Ectodermal cell (in vitro differentiated cells): Measurements from ENCODE around the gene PKN3. TPM values are rescaled to one million over a fixed set of nuclear protein-coding genes. Genes with fewer than 3 reads are reported as not detected.
"Not testable (repeated sequence)": the region's sequence is repeated elsewhere in the genome, so short reads cannot be mapped to it uniquely, and the experiment has no call there.

ENCODE experiments used
- H3K27ac ChIP-seq: 2 replicates; pipeline ENCODE4 v1.7.0; 2013; ENCODE audit warnings: mild to moderate bottlenecking, low read depth, low read length; ENCODE audit not compliant: insufficient read depth, poor library complexity, severe bottlenecking
- H3K27me3 ChIP-seq: 2 replicates; pipeline ENCODE4 v1.7.0; 2013; ENCODE audit warnings: mild to moderate bottlenecking, low read length; ENCODE audit not compliant: insufficient read depth, control insufficient read depth, poor library complexity, severe bottlenecking
- H3K36me3 ChIP-seq: one replicate; pipeline ENCODE4 v1.7.0; 2013; ENCODE audit warnings: low read length; ENCODE audit not compliant: control insufficient read depth, insufficient read depth
- H3K4me1 ChIP-seq: one replicate; pipeline ENCODE4 v1.7.0; 2013; ENCODE audit warnings: low read length; ENCODE audit not compliant: control insufficient read depth, insufficient read depth
- H3K4me3 ChIP-seq: 2 replicates; pipeline ENCODE4 v1.7.0; 2013; ENCODE audit warnings: low read depth, low read length, control low read depth; ENCODE audit not compliant: insufficient read depth
- H3K9me3 ChIP-seq: 2 replicates; pipeline ENCODE4 v1.7.0; 2013; ENCODE audit warnings: mild to moderate bottlenecking, low read length, moderate library complexity; ENCODE audit not compliant: control insufficient read depth
- WGBS, 2 experiments: methylation state at CpG; one replicate each; pipeline ENCODE4 v1.1.7; 2013; ENCODE audit warnings: missing lambda C conversion rate in 2 of 2; 5-methylcytosine and 5-hydroxymethylcytosine counted together
- polyA plus RNA-seq, 4 experiments: library from polyadenylated mRNA; stranded (reverse); fragments of 50-300 nt; gene quantifications; one replicate each; pipeline ENCODE4 v1.2.3, GENCODE V29; 2013

Gene PKN3
- polyA plus RNA-seq (2013, experiment 1 of 4): 16.8 TPM
- 13.9 TPM for polyA plus RNA-seq (2013, experiment 2 of 4)
- polyA plus RNA-seq (2013, experiment 3 of 4): 13.9 TPM
- polyA plus RNA-seq (2013, experiment 4 of 4): 13.0 TPM

GRCh38 chr9:128702445-128702948, at the start of gene PKN3:
TSS of gene PKN3 (plus strand) at chr9:128702503. CDS start at chr9:128702916, 413 bp downstream.
- H3K36me3 ChIP-seq: no peaks in the 10 kb centered on the region
- no peaks in the 10 kb centered on the region for H3K27me3 ChIP-seq
- no peaks in the 10 kb centered on the region for H3K9me3 ChIP-seq
- H3K27ac ChIP-seq: peak within 1 kb of the TSS; percentile 55
- H3K4me1 ChIP-seq: no peaks in the 10 kb centered on the region
- peak within 1 kb of the TSS; percentile 72 for H3K4me3 ChIP-seq
- 1% methylated on average over 65 of the region's 65 CpGs for WGBS, 2 experiments

GRCh38 chr9:128653908-128654307, 48.4 kb upstream of the PKN3 start:
- peaks cover 4% of the 10 kb centered on the region for H3K4me1 ChIP-seq
- H3K4me3 ChIP-seq: no peak overlapping the region
- no peaks in the 10 kb centered on the region for H3K27me3 ChIP-seq
- no peaks in the 10 kb centered on the region for H3K36me3 ChIP-seq
- H3K9me3 ChIP-seq: no peaks in the 10 kb centered on the region
- H3K27ac ChIP-seq: no peak overlapping the region
- WGBS, 2 experiments: 95% methylated on average over 8 of the region's 8 CpGs

DNA sequence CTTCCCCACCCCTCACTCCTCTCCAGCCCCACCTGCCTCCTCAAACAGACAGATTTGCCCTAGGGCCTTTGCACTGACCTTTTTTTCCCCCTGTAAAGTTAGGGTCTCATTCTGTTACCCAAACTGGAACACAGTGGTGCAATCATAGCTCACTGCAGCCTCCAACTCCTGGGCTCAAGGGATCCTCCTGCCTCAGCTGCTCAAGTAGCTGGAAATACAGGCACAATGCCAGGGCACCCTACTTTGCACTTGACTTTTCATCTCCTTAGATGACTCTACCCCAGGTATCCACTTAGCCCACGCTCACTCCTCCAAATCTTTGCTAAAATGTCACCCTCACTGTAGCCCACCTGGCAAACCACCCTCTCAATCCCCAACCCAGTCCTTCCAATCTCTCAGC, 47.8 kb upstream of the PKN3 start:
- H3K4me3 ChIP-seq: no peak overlapping the region
- H3K9me3 ChIP-seq: no peaks in the 10 kb centered on the region
- H3K27me3 ChIP-seq: no peaks in the 10 kb centered on the region
- WGBS, 2 experiments: 90 to 100% methylated on average over 1 of the region's 1 CpG
- H3K4me1 ChIP-seq: peaks cover 4% of the 10 kb centered on the region
- no peak overlapping the region for H3K27ac ChIP-seq
- H3K36me3 ChIP-seq: no peaks in the 10 kb centered on the region

DNA sequence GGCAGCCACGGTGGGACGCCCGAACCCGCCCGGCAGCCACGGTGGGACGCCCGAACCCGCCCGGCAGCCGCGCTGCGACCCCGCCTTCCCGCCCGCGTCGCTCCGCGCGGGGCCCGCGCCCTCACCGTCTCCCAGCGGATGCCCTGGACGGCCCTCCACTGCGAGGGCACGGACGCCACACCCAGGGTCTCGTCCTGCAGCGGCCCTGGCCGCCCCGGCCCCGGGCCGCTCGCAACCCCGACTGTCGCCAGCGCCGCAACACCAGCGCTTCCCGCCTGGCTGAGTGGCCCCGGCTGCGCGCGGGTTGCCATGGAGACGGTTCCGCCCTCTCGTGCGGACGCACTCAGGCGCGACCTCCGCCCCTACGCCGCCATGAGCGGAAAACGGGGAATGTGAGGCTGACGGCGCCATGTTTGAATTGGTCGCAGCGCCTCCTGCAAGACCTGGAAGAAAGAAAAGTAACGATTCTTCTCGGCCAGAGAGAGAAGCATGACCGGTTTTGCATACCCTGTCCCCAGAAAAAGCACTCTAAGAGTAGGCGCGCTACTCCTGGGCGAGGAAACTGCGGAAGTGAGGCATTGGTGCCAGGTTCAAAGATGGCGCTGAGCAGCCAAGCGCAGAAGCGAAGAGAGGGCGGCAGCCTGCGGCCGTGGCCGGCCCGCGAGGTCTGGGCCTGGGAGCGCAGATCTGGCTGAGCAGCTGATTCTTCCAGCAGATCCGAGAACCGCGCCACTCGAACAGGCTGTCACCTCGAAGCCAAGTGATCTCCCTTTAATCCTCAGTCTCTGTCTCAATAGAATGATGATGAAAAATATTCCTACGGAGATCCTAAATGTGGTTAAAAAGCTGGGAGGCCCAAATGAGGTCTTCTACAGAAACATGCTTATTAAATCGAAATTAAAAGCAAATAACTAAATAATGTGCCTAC, 45.6 kb upstream of the PKN3 start, which contains the start of gene DYNC2I2:
DYNC2I2 (minus strand) TSS at position 432 of the 928 bp plus-strand sequence; CDS start at position 311, 121 bp downstream.
- Histone ChIP-seq H3K27me3 (no peaks in the 10 kb centered on the region), H3K4me3 (peak within 1 kb of the TSS; percentile 76), H3K36me3 (no peaks in the 10 kb centered on the region), H3K9me3 (no peaks in the 10 kb centered on the region), H3K4me1 (peaks cover 4% of the 10 kb centered on the region), H3K27ac (peak within 1 kb of the TSS; percentile 100)
- WGBS, 2 experiments: 1% methylated on average over 85 to 86 of the region's 86 CpGs

GRCh38 chr9:128657344-128657704, 45.0 kb upstream of the PKN3 start:
- Histone ChIP-seq H3K36me3 (no peaks in the 10 kb centered on the region), H3K4me3 (no peak overlapping the region), H3K4me1 (peaks cover 4% of the 10 kb centered on the region), H3K9me3 (no peaks in the 10 kb centered on the region), H3K27me3 (no peaks in the 10 kb centered on the region), H3K27ac (peak overlapping the region; percentile 100)
- whole genome bisulfite sequencing, 2 experiments: 95% methylated on average over 13 of the region's 13 CpGs

GRCh38 chr9:128657796-128658195, 44.5 kb upstream of the PKN3 start:
- Histone ChIP-seq H3K9me3 (no peaks in the 10 kb centered on the region), H3K27ac (no peak overlapping the region), H3K36me3 (no peaks in the 10 kb centered on the region), H3K4me3 (no peak overlapping the region), H3K27me3 (no peaks in the 10 kb centered on the region), H3K4me1 (peaks cover 4% of the 10 kb centered on the region)
- WGBS, 2 experiments: 88 to 91% methylated on average over 2 to 3 of the region's 3 CpGs

DNA sequence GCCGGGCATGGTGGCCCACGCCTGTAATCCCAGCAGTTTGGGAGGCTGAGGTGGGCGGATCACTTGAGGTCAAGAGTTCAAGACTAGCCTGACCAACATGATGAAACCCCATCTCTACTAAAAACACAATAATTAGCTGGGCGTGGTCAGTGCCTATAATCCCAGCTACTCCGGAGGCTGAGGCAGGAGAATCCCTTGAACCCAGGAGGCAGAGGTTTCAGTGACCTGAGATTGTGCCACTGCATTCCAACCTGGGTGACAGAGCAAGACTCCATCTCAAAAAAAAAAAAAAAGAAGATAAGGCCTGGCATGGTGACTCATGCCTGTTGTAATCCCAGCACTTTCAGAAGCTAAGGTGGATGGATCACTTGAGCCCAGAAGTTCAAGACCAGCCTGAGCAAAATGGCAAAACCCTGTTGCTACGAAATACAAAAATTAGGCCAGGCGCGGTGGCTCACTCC, 35.8 kb upstream of the PKN3 start:
- WGBS, 2 experiments: 89 to 92% methylated on average over 8 of the region's 8 CpGs
- not testable (repeated sequence) for H3K9me3 ChIP-seq, H3K4me3 ChIP-seq

DNA sequence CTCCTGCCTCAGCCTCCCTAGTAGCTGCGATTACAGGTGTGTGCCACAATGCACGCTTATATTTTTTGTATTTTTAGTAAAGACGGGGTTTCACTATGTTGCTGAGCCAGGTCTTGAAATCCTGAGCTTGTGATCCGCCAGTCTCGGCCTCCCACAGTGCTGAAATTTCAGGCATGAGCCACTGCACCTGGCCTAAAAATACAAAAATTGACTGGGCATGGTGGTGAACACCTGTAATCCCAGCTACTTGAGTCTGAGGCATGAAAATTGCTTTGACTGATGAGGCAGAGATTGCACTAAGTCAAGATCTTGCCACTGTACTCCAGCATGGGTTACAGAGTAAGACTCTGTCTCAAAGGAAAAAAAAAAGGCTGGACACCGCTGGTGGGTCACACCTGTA, 32.5 kb upstream of the PKN3 start:
- H3K36me3 ChIP-seq: no peaks in the 10 kb centered on the region
- H3K9me3 ChIP-seq: no peaks in the 10 kb centered on the region
- no peaks in the 10 kb centered on the region for H3K27me3 ChIP-seq
- WGBS, 2 experiments: 92 to 95% methylated on average over 6 of the region's 6 CpGs
- no peaks in the 10 kb centered on the region for H3K4me1 ChIP-seq
- H3K4me3 ChIP-seq: no peak overlapping the region
- H3K27ac ChIP-seq: no peak overlapping the region

More for the DNA sequence above, 35.8 kb upstream of the PKN3 start:
- not testable (repeated sequence) for H3K4me1 ChIP-seq, H3K36me3 ChIP-seq, H3K27me3 ChIP-seq, H3K27ac ChIP-seq

DNA sequence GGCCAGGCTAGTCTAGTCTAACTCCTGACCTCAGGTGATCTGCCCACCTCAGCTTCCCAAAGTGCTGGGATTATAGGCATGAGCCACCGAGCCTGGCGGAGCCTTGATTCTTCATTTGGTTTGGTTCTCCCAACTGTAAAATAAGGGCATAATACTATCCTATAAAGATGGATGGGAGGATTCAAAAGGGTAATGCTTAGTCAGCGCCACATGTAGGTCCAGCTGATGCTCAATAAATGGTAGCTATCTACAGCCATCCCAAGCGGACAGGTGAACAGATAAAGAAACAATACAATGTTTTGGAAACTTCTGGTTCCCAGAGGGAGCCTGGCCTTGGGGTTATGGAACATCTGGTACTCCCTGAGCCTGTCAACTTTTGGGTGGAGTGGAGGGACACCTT, 26.9 kb upstream of the PKN3 start:
- H3K27ac ChIP-seq: no peak overlapping the region
- no peaks in the 10 kb centered on the region for H3K27me3 ChIP-seq
- H3K4me1 ChIP-seq: no peaks in the 10 kb centered on the region
- H3K9me3 ChIP-seq: no peaks in the 10 kb centered on the region
- WGBS, 2 experiments: 97% methylated on average over 4 of the region's 4 CpGs
- no peak overlapping the region for H3K4me3 ChIP-seq
- H3K36me3 ChIP-seq: no peaks in the 10 kb centered on the region

DNA sequence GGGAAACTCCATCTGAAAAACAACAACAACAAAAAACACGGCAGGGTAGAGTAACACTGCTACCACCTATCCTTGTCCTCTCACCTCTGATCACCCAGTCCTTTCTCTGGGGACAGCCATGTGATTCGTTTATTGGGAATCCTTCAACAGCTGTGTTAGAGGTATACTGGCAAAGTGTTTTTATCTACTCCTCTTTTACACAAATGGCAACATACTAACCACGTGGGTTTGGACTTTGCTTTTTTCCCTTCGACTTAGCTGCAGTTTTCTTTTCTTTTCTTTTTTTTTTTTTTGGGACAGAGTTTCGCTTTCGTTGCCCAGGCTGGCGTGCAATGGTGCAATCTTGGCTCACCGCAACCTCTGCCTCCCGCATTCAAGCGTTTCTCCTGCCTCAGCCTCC, 24.5 kb upstream of the PKN3 start:
- WGBS, 2 experiments: 91% methylated on average over 10 of the region's 10 CpGs
- no peaks in the 10 kb centered on the region for H3K27me3 ChIP-seq
- no peaks in the 10 kb centered on the region for H3K9me3 ChIP-seq
- H3K4me3 ChIP-seq: no peak overlapping the region
- H3K27ac ChIP-seq: no peak overlapping the region
- no peaks in the 10 kb centered on the region for H3K36me3 ChIP-seq
- no peaks in the 10 kb centered on the region for H3K4me1 ChIP-seq
